Activated gamma-delta T cell treated with anti-CD3 and anti-CD28 coated beads, Interleukin-2, amount 50 U/mL, for 16 hours (primary cell): ENCODE data around the gene SPATS2L.

Experiments
- DNase-seq: peaks from one replicate; pipeline ENCODE4 v3.0.0-alpha.2; 2020; ENCODE audit warnings: low read depth

The SPATS2L gene

DNA sequence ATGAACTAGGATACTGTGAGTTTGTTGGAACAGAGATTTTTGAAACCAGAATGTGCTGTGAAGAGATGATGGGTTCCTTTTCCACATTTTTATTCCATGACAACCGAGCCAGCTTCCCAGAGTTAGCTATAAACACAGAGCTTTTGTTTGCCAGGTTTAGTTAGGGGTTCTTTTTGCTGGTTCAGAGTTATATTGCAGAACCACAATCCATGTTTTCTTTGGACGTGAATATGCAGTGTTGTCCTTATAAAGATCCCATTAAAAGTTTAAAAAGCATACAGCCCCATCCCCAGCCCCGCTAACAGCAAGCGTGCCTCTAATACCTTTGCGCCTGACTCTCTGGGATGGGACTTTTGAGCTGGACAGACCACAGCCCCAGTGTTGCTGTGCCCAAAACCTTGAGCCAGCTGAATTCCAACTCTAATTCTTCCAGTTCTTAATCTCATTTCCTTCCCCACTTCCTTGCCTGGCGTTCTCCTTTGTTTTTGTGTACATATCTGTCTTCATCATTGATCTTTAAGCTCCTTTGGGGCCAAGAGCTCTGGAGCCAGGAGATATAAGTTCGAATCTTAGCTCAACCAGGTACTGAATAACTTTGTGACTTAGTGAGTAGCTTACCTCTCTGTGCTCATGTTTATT lies 72.3 kb downstream of the SPATS2L start:
- no peak for DNase-seq

DNA sequence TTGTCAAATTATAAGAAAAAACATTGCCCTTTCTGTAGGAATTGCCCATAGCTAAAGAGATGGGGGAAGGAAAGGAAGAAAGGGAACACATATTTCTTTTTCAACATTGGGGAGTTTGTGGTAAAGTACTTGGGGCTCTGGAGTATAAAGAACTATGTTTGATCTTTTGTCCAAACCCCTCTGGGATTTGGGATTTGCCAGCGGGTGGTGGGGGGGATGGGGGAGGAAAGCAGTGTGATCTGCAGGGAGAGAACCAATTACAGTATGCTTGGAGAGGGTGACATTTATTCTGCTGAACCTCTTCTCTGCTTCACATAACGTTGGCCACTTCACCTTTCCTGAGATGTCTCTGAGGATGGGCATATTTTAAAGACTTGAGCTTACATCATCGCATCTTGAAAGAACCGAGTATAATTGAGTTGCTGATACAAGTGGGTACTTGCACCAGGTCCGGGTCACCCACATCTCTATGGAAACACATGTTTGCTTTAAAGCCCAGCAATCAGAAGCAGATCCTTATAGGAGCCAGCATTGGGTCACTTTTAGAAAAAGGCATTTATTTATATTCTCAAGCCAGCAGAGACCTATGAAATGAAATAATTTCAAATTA lies 73.1 kb downstream of the SPATS2L start:
- no peak for DNase-seq

DNA sequence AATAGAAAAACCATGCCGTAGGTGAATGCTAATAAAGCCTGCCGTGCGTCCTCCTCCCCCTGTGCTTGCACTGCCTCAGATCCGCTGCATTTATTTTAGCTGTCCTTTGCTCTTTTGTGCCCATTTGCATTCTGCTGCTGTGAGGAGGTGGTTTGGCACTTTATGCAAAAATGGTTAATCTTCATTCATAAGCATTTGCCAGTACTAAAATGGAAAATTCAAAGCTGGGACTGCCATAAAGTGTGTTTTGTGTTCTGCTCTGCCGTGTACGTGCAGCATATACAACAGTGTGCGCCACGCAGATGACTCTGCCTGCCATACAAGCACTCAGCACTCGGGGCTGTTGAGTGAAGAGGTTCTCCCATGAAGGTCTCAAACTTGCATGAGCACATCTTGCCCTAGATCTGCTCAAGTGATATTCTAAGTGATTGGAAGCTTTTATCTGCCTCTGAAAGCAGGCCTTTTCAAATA lies 73.6 kb downstream of the SPATS2L start:
- DNase-seq = no peak

DNA sequence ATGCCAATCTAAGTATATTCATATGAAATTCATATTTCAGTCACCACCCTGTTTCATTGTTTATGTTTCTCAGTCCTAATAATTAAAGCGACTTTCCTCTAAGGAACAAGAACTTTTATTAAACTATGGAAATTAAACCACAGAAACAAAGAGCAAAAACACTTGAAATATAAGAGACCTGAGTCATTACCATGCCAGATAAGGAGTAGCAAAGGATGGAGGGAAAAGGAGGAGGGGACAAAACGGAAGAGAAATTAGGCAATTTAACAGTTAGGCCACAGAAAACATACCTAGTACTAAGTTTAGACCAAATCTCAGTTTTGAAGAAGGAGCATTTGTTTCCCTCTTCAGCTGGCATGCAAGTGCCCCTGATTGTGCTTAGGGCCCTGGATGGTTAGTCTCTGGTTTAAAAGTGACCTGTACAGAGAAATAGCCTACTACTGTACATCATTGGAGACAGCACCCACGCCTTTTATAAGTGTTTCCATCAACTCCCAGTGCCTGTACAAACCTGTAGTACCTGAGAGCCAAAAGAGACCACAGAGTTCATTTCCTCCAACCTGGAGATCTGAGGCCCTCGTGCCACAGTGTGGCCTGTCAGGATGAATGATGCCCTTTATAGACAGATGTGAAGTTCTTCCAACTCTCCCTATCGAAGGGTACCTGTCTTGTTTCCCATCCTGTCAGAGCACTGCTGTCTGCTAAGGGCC lies 74.5 kb downstream of the SPATS2L start:
- no peak for DNase-seq

DNA sequence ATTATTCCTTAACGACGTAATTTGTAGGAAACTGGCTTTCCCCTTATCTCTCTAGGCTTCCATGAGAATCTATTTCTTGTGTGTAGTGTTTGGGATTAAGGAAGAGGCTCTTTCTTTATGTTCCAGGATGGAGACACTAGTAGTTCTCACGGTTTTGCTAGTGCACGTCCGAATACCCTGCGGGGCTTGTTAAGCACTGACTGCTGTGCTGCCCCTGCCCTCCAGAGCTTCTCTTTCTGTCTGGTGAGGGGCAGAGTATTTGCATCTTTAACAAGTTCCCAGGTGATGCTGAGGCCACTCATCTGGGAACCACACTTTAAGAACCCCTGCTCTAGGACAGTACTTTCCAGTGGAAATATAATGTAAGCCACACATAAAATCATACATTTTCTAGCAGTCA lies 76.4 kb downstream of the SPATS2L start:
- DNase-seq = no peak

DNA sequence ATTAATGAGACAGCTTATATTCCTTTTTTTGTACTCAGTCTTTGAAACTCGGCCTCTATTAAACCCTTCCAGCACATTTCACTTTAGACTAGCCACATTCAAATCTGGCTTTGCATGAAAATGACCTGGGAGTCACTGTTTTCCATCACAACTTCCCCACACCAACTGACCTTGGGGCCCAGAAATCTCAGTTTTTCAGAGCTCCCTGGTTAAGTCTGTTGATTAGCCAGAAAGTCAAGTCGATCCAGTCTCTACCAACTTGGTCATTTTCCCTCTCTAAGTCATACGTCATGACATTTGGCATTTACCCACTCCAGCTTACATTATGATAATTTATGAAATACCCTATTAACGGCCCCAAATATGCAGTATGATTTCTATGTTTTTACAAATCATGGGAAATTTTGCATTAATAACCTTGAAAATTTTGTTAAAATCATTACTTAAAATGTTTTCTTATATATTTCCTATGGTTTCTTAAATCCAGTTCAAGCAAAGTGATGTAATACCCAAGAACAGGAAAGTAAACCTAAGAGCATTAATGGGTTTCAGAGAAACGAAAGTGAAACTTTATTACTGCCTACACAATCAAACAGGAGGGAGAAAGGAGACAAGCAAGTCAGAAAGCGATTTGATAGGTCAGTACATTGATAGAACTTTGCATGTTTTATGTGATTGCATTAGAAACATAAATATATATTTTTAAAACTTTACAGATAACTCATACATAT lies 77.1 kb downstream of the SPATS2L start:
- DNase-seq = no peak

DNA sequence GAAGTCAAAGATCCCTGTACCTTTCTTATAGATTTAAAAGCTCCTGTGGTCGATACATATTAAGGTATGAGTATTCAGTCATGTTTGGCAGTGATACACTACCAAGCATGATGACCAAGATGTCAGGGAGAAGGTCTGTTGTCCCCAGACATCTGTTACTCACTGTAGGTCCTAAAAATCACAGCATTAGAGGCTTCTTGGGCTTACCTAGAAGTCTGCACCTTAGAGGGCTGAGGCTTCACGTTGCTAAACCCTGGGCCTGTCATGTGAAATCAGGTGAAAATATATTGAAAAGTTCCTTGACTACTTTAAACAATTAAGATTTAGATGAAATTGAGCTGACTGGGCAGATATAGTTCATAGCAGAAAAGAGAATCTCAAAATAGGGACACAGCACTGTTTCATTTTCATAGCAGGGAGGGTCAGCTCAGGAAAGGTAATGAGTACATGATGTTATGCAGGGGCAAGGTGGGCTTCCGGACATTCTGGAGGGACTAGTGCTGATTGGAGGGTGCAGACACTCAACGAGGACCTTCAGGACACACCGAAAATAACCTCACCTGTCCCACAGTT lies 78.7 kb downstream of the SPATS2L start:
- DNase-seq = no peak

DNA sequence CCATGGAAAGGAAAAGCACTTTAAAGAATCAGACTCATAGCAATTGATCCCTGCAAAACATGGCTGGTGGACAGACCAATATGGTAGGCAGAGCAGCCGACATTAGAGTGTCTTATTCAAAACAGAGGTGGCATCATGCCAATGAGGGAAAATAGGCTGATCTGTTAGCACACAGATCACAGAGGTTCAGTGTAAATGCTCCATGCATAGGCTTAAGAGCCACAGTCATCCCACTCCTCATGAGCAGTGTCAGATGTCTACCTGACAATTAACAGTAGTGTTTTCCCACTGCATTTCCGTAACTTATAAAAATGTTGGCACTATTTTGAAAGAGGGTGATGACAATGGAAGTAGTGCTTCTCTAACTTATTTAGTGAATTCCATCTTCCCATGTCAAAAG lies 86.7 kb downstream of the SPATS2L start:
- no peak for DNase-seq

DNA sequence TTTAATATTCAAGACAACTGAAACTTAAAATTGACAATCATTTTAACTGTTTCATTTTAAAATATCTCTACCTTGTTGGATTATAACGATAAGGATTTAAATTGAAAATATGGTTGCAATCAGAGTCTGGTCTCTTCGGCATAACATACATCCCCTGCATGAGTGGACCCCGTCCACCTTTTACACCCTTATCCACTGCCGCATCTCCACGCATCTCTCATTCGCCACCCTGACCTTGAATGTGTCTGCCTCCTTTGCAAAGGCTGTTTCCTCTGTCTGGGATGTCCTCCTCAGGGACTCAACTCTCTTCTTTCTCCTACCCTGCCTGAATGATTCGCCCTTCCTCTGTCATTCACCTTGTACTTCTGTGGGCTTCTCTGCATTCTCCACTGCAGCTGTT lies 87.6 kb downstream of the SPATS2L start:
- DNase-seq = no peak

DNA sequence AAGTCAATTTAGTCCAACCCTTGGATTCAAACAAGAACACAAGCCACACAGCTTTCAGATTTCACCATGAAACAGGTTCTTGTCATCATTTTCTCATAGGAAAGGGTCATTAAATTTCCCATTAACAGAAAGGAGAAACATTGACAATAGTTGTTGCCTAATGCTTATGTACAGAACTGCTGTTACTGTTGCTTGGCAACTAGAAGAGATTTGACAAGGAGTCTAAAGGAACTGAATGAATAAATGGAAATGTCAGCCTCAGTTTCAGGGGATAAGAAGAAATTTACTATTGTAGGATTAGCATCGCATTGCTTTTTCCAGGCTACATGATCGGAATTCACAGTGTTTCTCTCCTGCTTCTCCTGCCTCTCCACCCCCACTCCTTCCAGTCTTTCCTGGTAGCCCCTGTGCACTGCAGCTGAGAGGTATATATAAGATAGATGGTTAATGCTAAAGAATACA lies 90.3 kb downstream of the SPATS2L start:
- no peak for DNase-seq

DNA sequence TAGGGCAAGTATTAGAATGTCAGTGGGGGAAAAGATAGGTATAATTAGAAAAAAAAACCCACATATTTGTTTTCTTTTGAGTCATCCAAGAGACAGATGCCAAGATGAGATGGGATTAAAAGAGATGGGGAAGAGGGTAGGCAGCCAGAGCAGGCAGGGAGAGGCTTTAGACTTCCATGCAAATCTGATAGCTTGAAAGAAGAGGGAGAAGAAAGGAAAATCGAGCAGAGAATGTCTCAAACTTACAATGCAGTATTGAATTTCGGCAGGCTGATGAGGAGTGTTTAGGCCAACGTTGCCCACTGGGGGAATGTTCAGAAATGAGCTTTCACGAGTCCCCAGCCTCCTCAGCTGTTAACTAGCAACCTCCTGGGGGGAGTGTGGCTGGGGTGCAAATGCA lies 91.3 kb downstream of the SPATS2L start:
- no peak for DNase-seq

DNA sequence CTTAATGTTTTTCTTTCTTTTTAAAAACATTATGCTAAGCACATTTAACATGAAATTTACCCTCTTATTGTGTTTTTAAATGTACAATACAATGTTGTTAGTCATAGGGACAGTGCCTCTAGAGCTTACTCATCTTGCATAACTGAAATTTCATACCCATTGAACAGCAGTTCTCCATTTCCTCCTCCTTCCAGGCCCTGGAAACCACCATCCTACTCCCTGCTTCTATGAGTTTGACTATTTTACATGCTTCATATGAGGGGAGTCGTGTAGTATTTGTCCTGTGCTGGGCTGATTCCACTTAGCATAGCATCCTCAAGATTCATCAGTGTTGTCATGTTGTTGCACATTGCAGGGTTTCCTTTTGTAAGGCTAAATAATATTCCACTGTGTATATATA lies 92.6 kb downstream of the SPATS2L start:
- DNase-seq = no peak

DNA sequence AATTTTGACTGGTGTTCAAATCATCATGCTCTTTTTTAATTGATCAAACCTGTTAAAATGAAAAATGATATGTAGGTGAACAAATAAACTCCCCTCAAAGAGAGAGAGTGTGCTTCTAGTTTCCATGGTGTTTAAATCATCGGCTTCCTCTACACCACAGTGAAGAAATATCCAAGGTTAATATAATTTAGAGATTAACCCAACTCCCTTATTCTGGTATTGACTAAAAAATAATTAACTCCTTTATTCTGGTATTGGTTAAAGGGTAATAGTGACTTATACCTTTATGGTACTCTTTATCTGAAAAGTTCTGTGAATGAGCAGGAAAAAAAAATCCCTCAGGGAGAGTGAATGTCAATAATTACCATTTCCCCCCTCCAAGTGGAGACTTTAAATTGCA lies 93.1 kb downstream of the SPATS2L start:
- no peak for DNase-seq

DNA sequence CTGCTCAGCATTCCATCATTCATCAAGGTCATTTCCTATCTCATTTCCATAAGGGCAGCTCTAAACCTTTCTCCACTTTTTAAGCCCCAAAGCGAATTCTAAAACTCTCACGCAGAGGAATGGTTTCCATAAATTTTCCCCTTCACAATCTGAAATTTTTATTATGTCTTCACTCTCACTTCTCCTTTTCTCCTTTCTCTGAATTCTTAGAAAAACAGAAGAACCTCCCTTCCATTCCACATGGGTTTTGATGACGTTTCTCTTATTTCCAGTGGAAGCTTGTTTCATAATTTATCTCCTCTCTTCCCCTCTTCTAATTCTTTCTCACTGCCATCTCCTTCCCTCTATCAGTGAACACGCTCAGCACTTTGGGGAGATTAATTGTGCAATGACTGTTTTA lies 97.3 kb downstream of the SPATS2L start:
- DNase-seq = no peak

DNA sequence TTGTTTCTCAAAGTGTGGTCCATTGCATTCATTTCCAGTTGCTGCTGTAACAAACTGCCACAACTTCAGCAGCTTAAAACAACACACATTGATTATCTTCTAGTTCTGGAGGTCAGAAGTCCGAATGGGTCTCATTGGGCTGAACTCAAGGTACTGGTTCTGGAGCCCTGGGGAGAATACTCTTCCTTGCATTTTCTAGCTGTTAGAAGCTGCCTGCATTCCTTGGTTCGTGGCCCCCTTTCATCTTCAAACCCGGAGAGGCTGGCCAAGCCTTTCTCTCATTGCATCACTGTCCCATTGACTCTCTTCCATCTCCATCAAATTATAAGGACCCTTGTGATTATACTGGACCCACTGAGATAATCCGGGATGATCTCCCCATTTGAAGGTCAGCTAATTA lies 98.1 kb downstream of the SPATS2L start:
- no peak for DNase-seq

DNA sequence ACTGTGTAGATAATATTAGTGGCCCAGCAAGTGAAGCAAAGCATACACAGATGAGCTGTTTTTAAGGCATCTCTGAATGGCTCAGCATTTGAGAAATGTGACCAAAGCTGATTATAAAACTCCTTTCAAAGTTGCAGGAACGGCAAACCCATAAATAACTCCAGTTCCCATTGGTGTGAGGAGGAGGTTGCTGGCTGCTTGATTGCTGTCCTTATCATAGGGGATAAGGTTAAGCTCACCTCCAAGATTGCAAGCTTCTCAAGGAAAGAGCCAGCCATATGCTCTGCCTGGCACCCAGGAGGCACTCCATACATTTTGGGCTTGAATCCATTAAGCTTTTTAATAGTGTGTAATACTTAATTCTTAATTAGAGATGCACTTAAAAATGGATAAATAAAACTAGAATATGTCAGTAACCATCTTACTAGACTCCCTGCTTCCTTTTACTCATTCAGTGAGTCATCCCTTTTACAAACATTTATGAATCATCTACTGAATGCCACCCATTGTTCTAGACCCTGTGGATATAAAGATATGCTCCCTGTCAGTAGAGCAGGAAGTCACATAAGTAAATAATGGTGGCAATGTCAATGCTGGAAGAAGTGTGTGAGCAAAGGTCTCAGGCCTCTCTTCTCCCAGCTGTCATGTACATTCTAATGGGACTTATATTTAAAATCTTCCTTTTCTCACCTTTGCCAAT lies 99.3 kb downstream of the SPATS2L start:
- DNase-seq = no peak

DNA sequence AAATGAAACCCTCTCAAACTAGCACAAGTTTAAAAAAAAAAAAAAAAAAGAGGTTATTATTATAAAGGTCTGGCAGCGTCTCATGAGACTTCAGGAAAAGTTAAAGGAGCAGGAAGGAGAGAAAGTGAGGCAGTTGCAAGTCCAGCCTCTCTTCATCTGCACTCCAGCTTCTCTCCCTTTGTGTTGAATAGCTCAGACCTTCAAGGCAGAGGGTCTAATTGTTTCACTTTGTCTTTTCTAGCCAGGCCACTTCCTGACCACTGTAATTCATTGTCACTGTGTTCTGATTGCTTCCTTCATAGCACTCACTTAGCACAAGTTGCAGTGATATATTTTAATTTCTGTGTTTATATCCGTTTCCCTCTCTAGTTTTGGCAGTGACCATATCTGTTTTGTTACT lies 99.9 kb downstream of the SPATS2L start:
- no peak for DNase-seq

DNA sequence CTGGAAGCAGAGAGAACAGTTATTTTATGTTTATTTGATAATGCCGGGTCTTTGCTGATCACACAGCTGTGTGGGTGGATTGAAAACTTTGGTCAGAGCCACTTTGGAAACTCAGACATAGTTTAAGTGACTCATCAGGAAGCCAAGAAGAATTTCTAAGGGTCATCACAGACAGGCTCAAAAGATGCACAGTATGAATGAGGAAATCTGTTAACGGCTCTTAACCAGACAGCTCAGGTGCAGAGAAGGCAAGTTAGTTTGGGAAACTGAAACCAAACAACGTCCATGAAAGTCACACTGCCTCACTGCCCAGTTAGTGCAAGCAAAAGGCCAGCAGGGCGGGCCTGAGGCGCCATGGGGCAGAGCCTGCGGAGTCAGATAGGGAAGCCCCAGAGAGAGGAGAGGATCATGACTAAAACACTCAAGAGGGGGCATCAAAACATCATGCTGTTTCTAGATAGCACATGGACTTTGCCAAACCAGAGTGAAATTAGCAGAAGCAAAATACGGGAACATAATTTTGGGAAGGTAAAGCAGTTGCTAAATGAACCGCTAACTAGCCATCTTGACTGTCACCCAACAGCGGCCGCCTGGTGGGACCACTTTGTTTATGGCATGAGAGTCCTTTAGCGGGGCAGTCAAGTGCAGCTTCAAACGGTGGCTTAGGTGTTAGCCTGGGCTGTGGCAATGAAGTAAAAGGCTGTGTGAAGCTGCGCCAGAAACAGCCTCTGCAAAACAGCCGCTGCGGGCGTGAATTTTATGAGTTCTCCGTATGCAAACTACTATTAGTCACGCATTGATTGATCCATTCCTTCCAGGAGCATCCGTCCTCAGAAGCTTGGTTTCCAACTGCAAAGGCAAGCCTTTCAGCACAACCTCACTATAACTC lies 102.2 kb downstream of the SPATS2L start:
- DNase-seq = no peak

DNA sequence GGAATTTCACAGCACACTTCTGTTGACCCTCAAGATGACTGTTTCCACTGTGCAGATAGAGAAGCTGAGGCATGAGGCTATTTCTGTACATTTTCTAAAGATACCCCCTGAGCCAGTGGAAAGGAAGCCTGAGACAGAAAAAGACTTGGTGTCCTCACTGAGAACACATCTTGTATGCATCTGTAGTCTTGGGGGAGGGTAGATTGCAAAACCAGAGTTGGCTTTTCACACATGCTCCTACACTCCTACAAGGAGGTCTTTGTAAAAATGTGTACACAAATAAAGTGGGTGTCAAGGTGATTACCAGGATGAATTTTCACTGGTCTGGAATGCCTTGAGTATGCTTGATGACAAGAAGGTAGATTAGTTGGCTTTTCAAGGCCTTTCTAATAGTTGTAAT lies 105.3 kb downstream of the SPATS2L start:
- no peak for DNase-seq

DNA sequence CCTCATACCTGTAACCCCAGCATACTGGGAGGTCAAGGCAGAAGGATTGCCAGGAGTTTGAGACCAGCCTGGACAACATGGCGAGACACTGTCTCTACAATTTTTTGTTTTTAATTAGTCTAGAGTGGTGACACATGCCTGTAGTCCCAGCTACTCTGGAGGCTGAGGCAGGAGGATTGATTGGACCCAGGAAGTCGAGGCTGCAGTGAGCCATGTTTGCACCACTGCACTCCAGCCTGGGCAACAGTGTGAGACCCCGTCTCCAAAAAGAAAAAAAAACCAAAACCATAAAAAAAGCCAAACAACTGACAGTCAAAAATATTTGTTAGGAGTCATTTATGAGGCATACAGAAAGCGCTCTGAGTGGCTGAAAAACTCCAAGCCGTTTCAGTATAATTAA lies 107.9 kb downstream of the SPATS2L start:
- no peak for DNase-seq

DNA sequence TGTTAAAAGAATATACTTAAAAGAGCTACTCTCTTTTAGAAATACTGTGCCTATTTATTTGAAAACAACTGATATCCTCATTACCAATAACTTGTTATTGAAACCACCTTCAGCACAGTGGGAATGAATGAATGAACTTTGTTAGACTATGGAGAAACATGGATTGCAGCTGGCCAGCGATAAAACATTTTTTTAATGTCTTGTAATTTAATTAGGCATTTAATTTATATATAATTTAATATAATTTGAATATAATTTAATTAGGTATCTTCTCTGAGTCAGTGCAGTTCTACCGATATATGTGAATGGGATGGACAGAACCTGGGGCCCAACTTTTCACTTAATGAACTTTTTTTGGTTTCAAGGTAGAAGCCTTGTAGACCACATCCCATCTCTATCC lies 109.0 kb downstream of the SPATS2L start:
- DNase-seq = no peak
